GF-D8 (cell line): ENCODE data around the gene FAM199X.
"Not testable (repeated sequence)": the region's sequence is repeated elsewhere in the genome, so short reads cannot be mapped to it uniquely, and the experiment has no call there.

Experiments used
- DNase-seq: peaks from one replicate; lab custom pipeline; 2025; lab: John Stamatoyannopoulos, UW

FAM199X gene

GRCh38 chrX:104189837-104190236 lies 23.6 kb downstream of the FAM199X start:
- no peak for DNase-seq

- no peak for DNase-seq
These were observed 27.2 kb downstream of the FAM199X start for GRCh38 chrX:104193485-104193884.

DNA sequence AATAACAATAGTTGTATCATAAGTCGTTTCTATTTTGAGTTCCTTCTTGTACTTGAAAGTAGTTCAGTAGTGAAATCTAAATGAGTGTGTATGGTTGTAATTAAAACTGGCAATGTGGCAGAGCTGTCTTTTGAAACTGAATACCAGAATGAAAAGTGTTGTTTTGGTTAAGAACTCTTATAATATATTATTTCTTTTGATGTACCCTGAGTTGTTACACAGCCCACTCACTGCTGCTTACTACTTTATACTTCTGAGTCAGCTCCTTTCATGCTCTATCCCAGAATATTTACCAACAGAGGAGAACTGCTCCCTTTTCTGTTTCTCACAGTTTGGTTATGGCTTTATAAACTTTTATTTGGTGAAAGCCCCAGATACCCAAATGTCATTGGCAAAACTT lies 28.8 kb downstream of the FAM199X start:
- no peak for DNase-seq

DNA sequence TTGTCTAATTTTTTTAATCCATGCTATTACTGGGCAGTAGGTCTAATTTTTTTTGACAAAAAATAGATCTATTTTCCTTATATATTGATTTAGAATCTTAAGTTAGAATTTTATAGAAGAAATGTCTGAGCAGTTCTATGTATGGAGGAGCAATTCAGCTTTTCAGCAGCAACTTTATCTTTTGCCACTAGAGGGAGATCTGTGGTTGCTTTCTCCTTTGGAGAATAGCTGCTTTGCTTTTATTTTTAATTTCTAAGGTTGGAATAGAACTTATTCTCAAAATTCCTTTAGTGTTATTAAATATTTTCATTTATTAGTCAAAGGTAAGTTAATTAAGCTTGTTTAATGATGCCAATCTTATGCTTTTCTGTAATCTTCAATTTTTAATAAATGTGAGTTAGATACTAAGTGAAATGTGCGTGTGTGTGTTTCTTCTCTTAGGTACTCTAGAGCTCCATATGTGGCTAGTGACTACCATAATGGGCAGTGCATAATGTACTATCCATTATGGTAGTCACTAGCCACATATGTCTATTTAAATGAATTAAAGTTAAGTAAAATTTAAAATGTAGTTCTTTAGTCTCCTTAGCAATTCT lies 29.3 kb downstream of the FAM199X start:
- no peak for DNase-seq

GRCh38 chrX:104205548-104205947 lies 39.3 kb downstream of the FAM199X start:
- no peak for DNase-seq

DNA sequence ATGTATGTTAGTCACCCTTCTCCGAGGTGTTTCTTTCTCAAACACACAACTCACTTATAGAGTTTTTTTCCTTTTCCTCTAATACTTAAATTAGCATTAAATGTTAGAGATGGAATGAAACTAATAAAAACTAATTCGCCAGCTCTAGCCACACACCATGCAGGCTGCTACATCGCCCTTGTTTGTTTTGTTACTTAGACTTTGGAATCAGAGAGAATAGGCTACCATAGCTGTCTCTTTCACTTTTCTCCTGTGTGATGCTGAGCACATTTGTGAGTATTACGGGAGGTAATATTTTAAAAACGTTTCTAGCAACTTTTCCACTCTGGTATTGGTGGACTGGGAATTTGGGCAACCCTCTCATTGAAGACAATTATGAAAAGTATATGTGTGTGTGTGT lies 44.9 kb downstream of the FAM199X start:
- DNase-seq, result no peak

DNA sequence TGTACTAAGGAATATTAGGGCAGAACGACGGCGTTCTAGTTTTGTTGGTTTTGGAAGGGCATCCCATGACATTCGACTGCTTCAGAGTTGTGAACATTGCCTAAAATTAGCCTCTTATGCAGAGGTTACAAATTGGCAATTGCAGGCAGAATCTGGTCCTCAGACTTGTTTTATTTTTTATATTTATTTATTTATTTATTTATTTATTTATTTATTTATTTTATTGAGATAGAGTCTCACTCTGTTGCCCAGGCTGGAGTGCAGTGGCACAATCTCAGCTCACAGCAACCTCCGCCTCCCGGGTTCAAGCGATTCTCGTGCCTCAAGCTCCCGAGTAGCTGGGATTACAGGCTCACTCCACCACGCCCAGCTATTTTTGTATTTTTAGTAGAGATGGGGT lies 63.8 kb downstream of the FAM199X start:
- DNase-seq, result not testable (repeated sequence)
